Chondrocyte (in vitro differentiated cells): ENCODE results near the gene CUL9. TPM values are rescaled to one million over a fixed set of nuclear protein-coding genes. Genes with fewer than 3 reads are reported as not detected.

Experiments used
- DNase-seq: peaks from one replicate; pipeline ENCODE4 v3.0.0; 2021; ENCODE audit warnings: mixed read lengths, low spot score
- H3K27ac Mint-ChIP-seq: one replicate; pipeline ENCODE4 v1.8.0; 2021; ENCODE audit warnings: mild to moderate bottlenecking, moderate library complexity, mixed read lengths; ENCODE audit not compliant: unreplicated experiment
- H3K27me3 Mint-ChIP-seq: 2 replicates; pipeline ENCODE4 v1.8.0; 2021; ENCODE audit warnings: low read depth, mixed read lengths
- H3K36me3 Mint-ChIP-seq: 2 replicates; pipeline ENCODE4 v1.8.0; 2021; ENCODE audit warnings: low read depth, mixed read lengths
- H3K4me1 Mint-ChIP-seq: 2 replicates; pipeline ENCODE4 v1.8.0; 2021; ENCODE audit warnings: low read depth, mild to moderate bottlenecking, mixed read lengths
- H3K4me3 Mint-ChIP-seq: one replicate; pipeline ENCODE4 v1.8.0; 2021; ENCODE audit warnings: mild to moderate bottlenecking, moderate library complexity, mixed read lengths; ENCODE audit not compliant: unreplicated experiment
- H3K9me3 Mint-ChIP-seq: 2 replicates; pipeline ENCODE4 v1.8.0; 2021; ENCODE audit warnings: low read depth, mixed read lengths
- total RNA-seq: library from RNA; stranded (reverse); gene quantifications from 3 replicates; pipeline ENCODE4 v1.2.1, GENCODE V29; 2021
- TF ChIP-seq, protein P1 (sequence below): fragments of 200-600 bp; sonication (generic); IDR thresholded peaks from 2 replicates; pipeline ENCODE4 v1.5.0; 2021; ENCODE audit warnings: antibody characterized with exemption, mild to moderate bottlenecking, moderate library complexity

Gene CUL9
- total RNA-seq, 1 donor from 2014 or later: 19.8 TPM

GRCh38 chr6:43228951-43229802 lies 47.2 kb downstream of the CUL9 start, which contains the start of gene DNPH1:
Gene DNPH1 (minus strand): TSS chr6:43229481. CDS start chr6:43229456, 25 bp downstream.
- H3K4me3 Mint-ChIP-seq: peak within 1 kb of the TSS; percentile 70
- peaks cover 15% of the 10 kb centered on the region for H3K27me3 Mint-ChIP-seq
- no peaks in the 10 kb centered on the region for H3K9me3 Mint-ChIP-seq
- TF ChIP-seq, protein P1, sequence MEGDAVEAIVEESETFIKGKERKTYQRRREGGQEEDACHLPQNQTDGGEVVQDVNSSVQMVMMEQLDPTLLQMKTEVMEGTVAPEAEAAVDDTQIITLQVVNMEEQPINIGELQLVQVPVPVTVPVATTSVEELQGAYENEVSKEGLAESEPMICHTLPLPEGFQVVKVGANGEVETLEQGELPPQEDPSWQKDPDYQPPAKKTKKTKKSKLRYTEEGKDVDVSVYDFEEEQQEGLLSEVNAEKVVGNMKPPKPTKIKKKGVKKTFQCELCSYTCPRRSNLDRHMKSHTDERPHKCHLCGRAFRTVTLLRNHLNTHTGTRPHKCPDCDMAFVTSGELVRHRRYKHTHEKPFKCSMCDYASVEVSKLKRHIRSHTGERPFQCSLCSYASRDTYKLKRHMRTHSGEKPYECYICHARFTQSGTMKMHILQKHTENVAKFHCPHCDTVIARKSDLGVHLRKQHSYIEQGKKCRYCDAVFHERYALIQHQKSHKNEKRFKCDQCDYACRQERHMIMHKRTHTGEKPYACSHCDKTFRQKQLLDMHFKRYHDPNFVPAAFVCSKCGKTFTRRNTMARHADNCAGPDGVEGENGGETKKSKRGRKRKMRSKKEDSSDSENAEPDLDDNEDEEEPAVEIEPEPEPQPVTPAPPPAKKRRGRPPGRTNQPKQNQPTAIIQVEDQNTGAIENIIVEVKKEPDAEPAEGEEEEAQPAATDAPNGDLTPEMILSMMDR: peak; percentile 98
- peak; percentile 87 for DNase-seq
- H3K36me3 Mint-ChIP-seq: peaks cover 3% of the 10 kb centered on the region
- H3K4me1 Mint-ChIP-seq: peaks cover 17% of the 10 kb centered on the region
- no peak within 1 kb of the TSS for H3K27ac Mint-ChIP-seq

GRCh38 chr6:43229803-43230620 lies 48.0 kb downstream of the CUL9 start:
- Mint-ChIP-seq H3K27me3 (peaks cover 15% of the 10 kb centered on the region), H3K27ac (no peak overlapping the region), H3K4me1 (peaks cover 12% of the 10 kb centered on the region), H3K36me3 (no peaks in the 10 kb centered on the region), H3K4me3 (peak overlapping the region; percentile 69), H3K9me3 (no peaks in the 10 kb centered on the region)
- TF ChIP-seq, protein P1: no peak
- DNase-seq: peak; percentile 39

GRCh38 chr6:43231053-43231452 lies 49.1 kb downstream of the CUL9 start:
- Mint-ChIP-seq H3K4me3 (no peak overlapping the region), H3K36me3 (no peaks in the 10 kb centered on the region), H3K4me1 (peaks cover 12% of the 10 kb centered on the region)

GRCh38 chr6:43231735-43232450 lies 49.9 kb downstream of the CUL9 start:
- H3K27me3 Mint-ChIP-seq: peaks cover 20% of the 10 kb centered on the region
- DNase-seq: no peak
- TF ChIP-seq, protein P1: no peak
- no peaks in the 10 kb centered on the region for H3K36me3 Mint-ChIP-seq
- no peaks in the 10 kb centered on the region for H3K9me3 Mint-ChIP-seq
- peaks cover 12% of the 10 kb centered on the region for H3K4me1 Mint-ChIP-seq
- H3K27ac Mint-ChIP-seq: no peak overlapping the region
- no peak overlapping the region for H3K4me3 Mint-ChIP-seq

More at GRCh38 chr6:43231053-43231452, 49.1 kb downstream of the CUL9 start:
- H3K27me3 Mint-ChIP-seq: peaks cover 15% of the 10 kb centered on the region
- TF ChIP-seq, protein P1: no peak
- DNase-seq: no peak
- no peak overlapping the region for H3K27ac Mint-ChIP-seq
- no peaks in the 10 kb centered on the region for H3K9me3 Mint-ChIP-seq
